Measurements from ENCODE around the gene PRDM16.

DNA sequence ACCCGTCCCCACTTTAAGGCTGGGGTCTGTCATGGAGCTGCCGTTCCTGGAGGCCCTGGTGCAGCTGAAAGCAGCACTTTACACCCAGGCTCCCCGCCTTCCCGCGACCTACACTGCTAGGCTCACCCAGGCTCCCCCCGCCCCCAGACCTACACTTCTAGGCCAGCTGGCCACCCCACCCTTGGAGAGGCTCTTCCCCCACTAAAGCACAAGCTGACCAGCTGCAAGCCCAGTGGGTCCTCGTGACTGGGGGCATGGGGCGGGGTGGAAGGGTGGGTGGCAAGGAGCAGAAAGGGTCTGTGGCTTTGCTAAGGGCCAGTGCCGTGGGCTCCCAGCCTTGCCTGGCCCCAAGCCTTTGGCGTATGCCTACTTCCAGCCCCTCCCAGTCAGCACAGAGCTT lies 375.7 kb downstream of the PRDM16 start:
- TF ChIP-seq POLR2A (IDR thresholded peaks at IDR 0.05), result no peak
- TF ChIP-seq, protein P1, sequence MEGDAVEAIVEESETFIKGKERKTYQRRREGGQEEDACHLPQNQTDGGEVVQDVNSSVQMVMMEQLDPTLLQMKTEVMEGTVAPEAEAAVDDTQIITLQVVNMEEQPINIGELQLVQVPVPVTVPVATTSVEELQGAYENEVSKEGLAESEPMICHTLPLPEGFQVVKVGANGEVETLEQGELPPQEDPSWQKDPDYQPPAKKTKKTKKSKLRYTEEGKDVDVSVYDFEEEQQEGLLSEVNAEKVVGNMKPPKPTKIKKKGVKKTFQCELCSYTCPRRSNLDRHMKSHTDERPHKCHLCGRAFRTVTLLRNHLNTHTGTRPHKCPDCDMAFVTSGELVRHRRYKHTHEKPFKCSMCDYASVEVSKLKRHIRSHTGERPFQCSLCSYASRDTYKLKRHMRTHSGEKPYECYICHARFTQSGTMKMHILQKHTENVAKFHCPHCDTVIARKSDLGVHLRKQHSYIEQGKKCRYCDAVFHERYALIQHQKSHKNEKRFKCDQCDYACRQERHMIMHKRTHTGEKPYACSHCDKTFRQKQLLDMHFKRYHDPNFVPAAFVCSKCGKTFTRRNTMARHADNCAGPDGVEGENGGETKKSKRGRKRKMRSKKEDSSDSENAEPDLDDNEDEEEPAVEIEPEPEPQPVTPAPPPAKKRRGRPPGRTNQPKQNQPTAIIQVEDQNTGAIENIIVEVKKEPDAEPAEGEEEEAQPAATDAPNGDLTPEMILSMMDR (IDR thresholded peaks at IDR 0.05), result no peak
